GM21619 (cell line): ENCODE data around the gene CAMK2D.

Experiments
- ATAC-seq: cut with Tn5 transposase; IDR thresholded peaks from one replicate; pipeline ENCODE4 v1.9.1; 2021; ENCODE audit not compliant: unreplicated experiment

CAMK2D gene

DNA sequence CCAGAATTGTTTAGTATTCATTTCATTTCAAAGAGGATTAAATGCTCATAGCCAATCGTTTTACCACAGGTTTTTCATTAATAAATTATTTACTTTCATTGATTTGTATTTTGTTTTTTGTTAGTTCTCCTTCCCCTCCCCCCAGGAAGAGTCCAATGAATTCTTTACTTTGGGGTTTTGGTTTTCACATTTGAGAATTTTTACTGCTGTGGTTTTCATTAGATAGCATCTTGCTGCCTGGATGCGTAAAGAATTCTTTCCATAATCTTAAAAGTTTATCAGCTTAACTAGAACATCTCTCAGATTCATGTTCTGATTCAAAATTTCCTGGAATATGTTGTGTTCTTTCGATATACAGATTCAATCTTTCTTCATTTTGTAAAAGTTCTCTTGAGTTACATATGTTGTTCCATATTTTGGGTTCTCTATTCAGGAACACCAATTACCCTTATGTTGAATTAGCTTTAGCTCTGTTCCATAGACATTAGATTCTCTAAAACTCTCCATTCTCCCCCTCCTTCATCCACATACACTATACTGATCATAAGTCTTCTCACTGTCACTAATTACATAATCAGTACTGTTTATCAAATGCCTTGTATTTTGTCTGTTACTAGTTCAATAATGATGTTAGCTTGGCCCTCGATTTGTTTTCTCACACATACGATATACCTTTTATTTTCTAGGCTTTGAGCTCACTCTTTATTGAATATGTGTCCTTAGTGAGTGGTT is 184.4 kb downstream of the CAMK2D start:
- ATAC-seq = no peak

- no peak for ATAC-seq
Measured at GRCh38 chr4:113575401-113575800, 186.1 kb downstream of the CAMK2D start.

DNA sequence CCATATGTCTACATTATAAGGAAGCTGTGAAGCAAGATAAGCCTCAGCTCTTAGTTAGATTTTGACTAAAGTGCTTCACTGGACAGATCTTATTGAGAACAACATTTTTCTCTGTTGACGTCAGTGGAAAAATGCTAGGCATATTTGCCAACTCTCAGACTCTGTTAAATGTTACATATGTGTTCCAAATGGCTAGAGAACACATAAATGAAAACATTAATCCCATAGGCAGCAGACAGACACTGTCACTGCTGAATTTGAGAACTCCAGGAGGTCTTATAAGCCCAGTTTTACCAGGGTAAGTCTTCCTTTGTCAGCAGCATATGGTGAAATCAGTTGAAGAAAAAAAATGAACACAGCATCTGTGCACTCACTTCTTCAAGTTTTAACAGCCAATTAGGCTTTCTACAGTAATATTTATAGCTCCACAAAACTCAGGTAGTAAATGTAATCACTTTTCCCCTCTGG is 186.9 kb downstream of the CAMK2D start:
- ATAC-seq = no peak

DNA sequence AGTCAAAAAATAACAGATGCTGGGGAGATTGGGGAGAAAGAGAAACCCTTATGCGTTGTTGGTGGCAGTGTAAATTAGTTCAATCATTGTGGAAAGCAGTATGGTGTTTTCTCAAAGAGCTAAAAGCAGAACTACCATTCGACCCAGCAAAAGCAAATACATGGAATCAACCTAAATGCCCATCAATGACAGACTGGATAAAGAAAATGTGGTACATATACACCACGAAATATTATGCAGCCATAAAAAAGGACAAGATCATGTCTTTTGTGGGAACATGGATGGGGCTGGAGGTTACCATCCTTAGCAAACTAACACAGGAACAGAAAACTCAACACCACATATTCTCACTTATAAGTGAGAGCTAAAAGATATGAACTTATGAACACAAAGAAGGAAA is 188.9 kb downstream of the CAMK2D start:
- ATAC-seq = no peak

- no peak for ATAC-seq
Measured at GRCh38 chr4:113566015-113566795, 195.3 kb downstream of the CAMK2D start.

DNA sequence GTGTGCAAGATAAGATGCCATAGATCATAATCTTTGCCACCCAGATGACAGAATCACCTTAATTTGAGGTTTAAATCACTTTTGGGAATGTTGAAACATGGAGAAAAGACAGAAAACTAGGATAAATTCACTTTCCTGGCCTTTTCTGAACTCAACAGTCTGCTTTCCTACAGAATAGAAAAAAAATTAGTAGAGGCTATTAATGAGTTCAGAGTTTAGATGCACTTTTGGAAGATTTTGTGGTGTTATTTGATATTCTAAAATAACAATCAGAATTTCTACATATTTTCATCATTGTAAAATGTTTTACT is 195.9 kb downstream of the CAMK2D start:
- no peak for ATAC-seq

DNA sequence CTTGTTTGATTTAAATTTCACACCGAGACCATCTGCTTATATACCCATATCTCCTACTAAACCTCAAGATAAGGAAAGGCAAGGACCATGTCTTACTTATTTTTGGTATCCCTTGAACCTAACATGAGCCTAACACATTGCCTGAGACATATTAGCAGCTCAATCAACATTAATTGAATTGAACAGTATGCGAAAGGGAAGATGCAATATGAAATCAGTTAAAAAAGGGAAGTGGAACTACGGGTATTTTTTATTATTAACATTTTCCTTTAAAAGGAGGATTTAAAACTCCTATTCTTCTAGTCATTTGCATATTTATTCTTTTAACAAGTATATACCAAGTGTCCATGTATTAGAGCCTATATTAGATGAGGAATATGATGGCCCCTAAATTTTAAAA is 197.0 kb downstream of the CAMK2D start:
- ATAC-seq = peak; percentile 26

GRCh38 chr4:113563691-113564378 is 197.7 kb downstream of the CAMK2D start:
- ATAC-seq = no peak

- ATAC-seq = no peak
Measured at GRCh38 chr4:113561758-113562157, 199.8 kb downstream of the CAMK2D start.

DNA sequence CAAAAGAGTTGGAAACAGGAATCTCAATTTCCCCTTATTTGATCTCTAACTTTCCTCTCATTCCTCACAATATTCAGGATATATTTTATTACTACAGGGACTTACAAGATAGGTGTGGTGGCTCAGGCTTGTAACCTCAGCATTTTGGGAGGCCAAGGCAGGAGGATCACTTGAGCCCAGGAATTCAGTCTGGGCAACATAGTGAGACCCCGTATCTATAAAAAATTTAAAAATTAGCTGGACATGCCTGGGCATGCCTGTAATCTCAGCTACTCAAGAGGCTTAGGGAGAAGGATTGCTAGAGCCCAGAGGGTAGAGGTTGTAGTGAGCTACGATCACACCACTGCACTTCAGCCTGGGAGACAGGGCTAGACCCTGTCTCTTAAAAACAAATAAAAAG is 200.4 kb downstream of the CAMK2D start:
- ATAC-seq = no peak

DNA sequence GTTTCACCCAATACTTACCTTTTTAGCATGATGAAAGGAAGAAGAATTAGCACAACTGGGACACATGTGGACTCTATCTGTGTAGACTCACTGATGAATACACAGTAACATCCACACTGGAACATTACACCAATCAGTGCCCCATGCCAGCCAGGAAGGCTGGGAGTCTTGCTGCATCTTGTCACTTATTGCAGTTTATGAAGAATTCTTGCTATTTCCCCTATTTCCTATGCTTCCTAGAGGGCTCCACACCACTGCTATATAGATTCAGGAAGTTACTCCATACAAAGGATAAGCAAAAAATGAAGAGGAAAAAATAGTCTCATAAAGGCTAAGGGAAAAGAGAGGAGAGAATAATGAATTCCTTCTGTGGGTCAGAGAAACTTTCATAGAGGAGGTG is 201.0 kb downstream of the CAMK2D start:
- ATAC-seq = no peak

- ATAC-seq = no peak
Measured at GRCh38 chr4:113559947-113560346, 201.6 kb downstream of the CAMK2D start.

DNA sequence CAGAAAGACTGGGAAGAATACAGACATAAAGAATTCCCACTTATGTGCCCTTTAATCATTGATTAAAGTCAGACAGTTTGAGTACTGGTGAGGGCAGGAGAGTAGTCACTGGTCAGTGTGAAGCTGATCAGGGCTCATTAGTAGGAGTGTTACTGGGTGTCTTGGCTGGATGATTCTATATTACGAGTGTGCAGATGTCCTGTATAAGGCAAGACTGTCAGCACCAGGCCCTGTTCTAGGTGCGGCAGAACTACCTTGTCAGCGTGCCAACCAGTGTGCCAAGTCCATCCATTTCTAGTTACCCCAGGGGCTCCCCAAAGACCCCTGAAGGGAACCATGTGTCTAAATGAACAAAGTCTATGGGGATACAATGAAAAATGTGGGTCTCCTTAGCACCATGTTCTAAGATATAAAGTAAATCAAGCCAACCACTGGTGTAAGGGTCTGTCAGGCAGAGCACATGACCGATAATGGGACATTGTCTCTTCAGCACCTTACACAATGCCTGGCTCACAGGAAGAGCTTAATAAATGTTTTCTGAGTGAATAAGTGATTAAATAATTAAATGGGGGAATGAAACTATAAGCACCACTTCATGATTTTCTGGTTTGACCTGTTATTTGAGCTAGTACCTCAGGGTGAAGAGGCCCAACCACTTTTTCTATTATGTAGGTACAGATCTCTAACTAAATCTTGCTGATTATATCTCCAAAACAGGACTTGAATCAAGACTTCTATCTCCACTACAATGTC is 205.0 kb downstream of the CAMK2D start:
- no peak for ATAC-seq

- ATAC-seq = no peak
Measured at GRCh38 chr4:113555868-113556267, 205.7 kb downstream of the CAMK2D start.

GRCh38 chr4:113553082-113553481 is 208.5 kb downstream of the CAMK2D start:
- ATAC-seq = no peak

GRCh38 chr4:113550510-113550909 is 211.0 kb downstream of the CAMK2D start:
- no peak for ATAC-seq

DNA sequence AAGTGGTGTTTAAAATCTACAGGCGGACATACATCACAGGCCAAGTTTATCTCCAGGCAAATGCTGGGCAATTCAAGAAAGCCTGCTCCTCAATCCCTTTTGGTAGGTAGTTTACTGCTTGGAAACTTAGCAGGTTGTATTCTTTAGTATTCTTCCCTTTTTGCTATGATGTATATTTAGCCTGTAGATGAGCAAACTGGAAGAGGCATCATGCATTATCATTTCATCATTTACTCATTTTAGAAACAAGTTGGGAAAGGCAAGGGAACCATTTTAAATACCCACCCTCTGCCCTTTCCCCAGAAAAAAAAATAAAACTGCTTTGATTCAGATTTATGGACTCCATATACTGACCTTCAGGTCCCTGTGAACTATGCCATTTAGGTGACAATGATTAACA is 213.2 kb downstream of the CAMK2D start:
- ATAC-seq = no peak

- ATAC-seq = peak; percentile 99
Measured at GRCh38 chr4:113547487-113548042, 214.0 kb downstream of the CAMK2D start.

DNA sequence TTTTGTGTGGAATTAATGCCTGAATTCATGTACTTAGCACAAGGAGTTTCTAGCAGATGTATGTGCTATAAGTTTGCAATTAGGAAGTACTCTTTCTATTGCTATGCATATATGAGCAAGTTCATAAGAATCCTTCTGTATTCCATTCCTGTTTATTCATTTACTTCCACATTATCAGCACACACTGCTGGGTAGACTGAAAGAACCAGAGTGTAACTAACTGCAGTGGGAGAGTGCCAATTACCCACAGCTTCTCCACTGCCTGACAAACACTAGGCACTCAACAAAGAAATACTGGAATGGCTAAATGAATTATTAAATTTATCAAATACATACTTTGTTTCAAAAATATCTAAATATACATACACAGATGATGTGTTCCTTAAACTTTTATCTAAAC is 219.6 kb downstream of the CAMK2D start:
- no peak for ATAC-seq

- no peak for ATAC-seq
Measured at GRCh38 chr4:113540859-113541258, 220.7 kb downstream of the CAMK2D start.

DNA sequence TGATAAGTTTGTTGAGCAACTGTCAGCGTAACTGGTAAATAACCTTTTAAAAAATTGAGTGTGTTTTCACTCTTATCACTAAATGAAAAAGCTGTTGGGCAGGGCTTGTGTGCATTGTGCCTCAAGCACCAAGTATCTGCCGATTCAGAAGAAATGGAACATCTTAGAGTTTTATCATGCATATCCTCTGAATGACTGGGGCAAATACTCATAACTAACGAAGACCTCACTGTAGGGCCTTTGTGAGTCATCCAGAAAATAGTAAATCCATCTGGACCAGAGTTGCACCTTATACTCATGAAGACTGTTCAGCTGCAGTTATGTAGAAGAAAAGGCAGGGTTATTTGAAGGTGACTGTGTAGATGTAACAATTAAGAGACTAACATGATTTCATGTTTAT is 222.1 kb downstream of the CAMK2D start:
- peak; percentile 72 for ATAC-seq
